BJ (cell line): Measurements from ENCODE around the gene MYH10. TPM values are rescaled to one million over a fixed set of nuclear protein-coding genes. Genes with fewer than 3 reads are reported as not detected.

ENCODE experiments used
- CTCF ChIA-PET: fragments of 350-600 bp; formaldehyde crosslinking; extraction: SDS; loops from one replicate; lab custom pipeline; 2021; ENCODE audit warnings: antibody characterized with exemption, inconsistent platforms; lab: Yijun Ruan, JAX
- POLR2A ChIA-PET: fragments of 300-600 bp; sonication (Branson Sonifier 250); formaldehyde crosslinking; extraction: SDS; loops from one replicate; lab custom pipeline; 2021; ENCODE audit warnings: antibody characterized with exemption; lab: Charles Lee
- DNase-seq: peaks from one replicate; pipeline ENCODE4 v3.0.0-alpha.2; 2011; ENCODE audit warnings: low read depth
- H3K27me3 ChIP-seq: 2 replicates; pipeline ENCODE4 v1.6.0; 2011; ENCODE audit warnings: low read length; ENCODE audit not compliant: control insufficient read depth, insufficient read depth
- H3K36me3 ChIP-seq: 2 replicates; pipeline ENCODE4 v1.5.1; 2011; ENCODE audit warnings: low read length; ENCODE audit not compliant: control insufficient read depth, insufficient read depth
- H3K4me3 ChIP-seq: 2 replicates; pipeline ENCODE4 v1.5.1; 2011; ENCODE audit warnings: low read depth, mild to moderate bottlenecking, control low read depth, low read length
- CTCF ChIP-seq: IDR thresholded peaks from 2 replicates; pipeline ENCODE4 v1.5.1; 2011; ENCODE audit warnings: low read depth, mild to moderate bottlenecking, control low read depth, inconsistent platforms, low read length, moderate library complexity; ENCODE audit not compliant: insufficient read depth
- polyA plus RNA-seq: library from polyadenylated mRNA; depleted of rRNA; stranded (reverse); fragments of >200 nt; gene quantifications from 2 replicates; pipeline ENCODE4 v1.2.3, GENCODE V29; 2011

The MYH10 gene
- polyA plus RNA-seq, 1 experiment: 62.1 TPM

DNA sequence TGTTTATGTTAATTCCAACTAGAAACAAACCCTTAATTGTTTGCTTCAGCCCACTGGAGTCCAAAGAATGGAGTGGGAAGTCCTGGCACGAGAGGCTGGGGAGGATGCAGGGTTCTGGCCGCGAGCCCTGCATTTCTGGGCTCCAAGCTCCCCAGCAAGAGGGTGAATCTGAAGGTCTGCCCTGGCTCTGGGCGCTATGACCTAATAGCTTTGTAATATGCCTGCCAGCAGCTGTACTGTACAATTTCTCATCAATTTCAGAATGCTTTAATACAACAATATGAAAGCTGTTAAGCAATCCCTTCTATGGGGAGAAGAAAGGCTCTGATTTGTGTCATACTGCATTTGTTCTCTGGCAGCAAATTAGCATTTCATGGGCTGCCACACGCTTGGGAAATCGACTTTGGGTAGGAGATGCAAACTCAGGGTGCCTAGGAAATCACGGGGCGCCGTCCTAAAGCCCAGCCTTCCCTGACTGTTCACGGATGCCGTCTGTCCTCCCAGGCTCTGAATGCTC, 151.0 kb downstream of the MYH10 start:
- no peak overlapping the region for H3K4me3 ChIP-seq
- peaks cover 40% of the 10 kb centered on the region for H3K36me3 ChIP-seq
- no peaks in the 10 kb centered on the region for H3K27me3 ChIP-seq
- CTCF ChIA-PET: interaction anchor here (0.7 to 2.0 kb wide), 3 partner anchors 9 to 96 kb away, joined by 3 to 7 read pairs (median 4); no protein-coding TSS in a partner anchor
- POLR2A ChIA-PET: no interaction called here
- no peak for TF ChIP-seq CTCF
- peak; percentile 67 for DNase-seq

- POLR2A ChIA-PET: interaction anchor here (0.6 kb wide), 1 partner anchor 891 kb away, joined by 8 read pairs; no protein-coding TSS in a partner anchor
- no peak for TF ChIP-seq CTCF
- Histone ChIP-seq H3K36me3 (peaks cover 40% of the 10 kb centered on the region), H3K27me3 (no peaks in the 10 kb centered on the region), H3K4me3 (no peak overlapping the region)
- no peak for DNase-seq
- CTCF ChIA-PET: no interaction called here
Observed at GRCh38 chr17:8477715-8478441, 152.6 kb downstream of the MYH10 start.

DNA sequence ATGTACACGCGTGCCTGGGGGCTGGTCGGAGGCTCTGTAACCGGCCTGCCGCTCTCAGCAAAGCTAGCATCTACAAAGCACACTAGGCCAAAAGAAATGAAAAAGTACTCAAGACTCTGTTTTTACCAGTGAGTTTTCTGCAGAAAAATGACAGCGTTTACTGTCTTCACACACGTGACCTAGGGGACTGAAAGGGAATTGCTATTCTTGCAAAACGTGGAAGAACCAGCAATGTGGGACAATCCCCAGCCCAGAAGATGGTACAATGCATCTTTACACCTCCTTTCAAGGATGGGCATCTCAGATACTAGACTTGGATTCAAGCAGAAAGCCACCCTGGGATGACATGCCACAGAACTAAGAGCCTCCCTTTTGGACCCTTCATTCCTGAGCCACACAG, 153.4 kb downstream of the MYH10 start:
- Histone ChIP-seq H3K27me3 (no peaks in the 10 kb centered on the region), H3K4me3 (no peak overlapping the region), H3K36me3 (peaks cover 37% of the 10 kb centered on the region)
- ChIA-PET CTCF (interaction anchor here (0.5 to 1.2 kb wide), 2 partner anchors 9 to 62 kb away, joined by 3 read pairs; no protein-coding TSS in a partner anchor), POLR2A (no interaction called here)
- TF ChIP-seq CTCF: no peak
- DNase-seq: no peak

DNA sequence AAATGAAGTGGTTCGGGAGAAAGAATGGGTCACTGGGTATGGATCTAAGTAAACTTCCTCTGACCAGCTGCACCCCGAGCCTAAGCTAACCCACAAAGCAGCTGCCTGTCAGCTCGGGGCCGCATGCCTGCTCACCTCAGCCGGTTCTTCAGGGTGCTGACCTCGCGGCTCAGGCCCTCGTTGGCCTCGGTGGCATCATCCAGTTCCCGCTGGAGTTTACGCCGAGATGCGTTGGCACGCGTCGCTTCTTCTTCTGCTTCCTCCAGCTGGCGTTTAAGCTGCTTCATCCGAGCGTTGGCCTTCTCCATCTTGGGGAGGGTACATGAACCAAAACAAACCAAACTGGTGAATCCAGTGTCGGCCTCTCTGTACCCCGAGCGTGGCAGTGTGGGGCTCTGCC, 153.8 kb downstream of the MYH10 start:
- no peak for DNase-seq
- CTCF ChIA-PET: interaction anchor here (0.5 to 1.2 kb wide), 3 partner anchors 9 to 93 kb away, joined by 3 read pairs; no protein-coding TSS in a partner anchor
- no peaks in the 10 kb centered on the region for H3K27me3 ChIP-seq
- no peak for TF ChIP-seq CTCF
- POLR2A ChIA-PET: no interaction called here
- no peak overlapping the region for H3K4me3 ChIP-seq
- peaks cover 37% of the 10 kb centered on the region for H3K36me3 ChIP-seq

DNA sequence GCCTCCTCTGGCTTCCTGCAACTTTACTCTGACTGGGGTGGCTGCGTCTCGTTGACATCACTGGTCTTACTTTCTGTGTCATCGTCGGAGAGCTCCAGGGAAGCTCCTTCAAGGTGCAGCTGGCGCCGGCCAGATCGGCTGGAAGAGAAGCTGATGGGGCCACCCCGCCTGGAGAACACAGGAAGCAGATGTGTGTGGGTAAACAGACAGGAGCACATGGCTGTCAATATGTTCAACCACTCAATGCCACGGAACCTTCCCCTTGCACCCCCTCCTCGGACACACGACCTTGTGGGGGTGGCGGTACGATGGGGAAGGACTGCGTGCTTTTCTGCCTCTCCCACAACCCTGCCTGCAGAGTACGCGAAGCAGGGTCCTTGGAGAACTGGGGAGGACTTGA, 154.7 kb downstream of the MYH10 start:
- CTCF ChIA-PET: interaction anchor here (1.2 kb wide), 1 partner anchor 8 kb away, joined by 3 read pairs; no protein-coding TSS in a partner anchor
- peaks cover 35% of the 10 kb centered on the region for H3K36me3 ChIP-seq

More for the DNA sequence above, 154.7 kb downstream of the MYH10 start:
- no peaks in the 10 kb centered on the region for H3K27me3 ChIP-seq
- no peak overlapping the region for H3K4me3 ChIP-seq
- DNase-seq: no peak
- no peak for TF ChIP-seq CTCF
- POLR2A ChIA-PET: interaction anchor here (0.7 kb wide), 1 partner anchor 39 kb away, joined by 3 read pairs; no protein-coding TSS in a partner anchor
